Mucosa of descending colon (tissue), 3 donors: ENCODE data around the gene ZNF436. TPM values are rescaled to one million over a fixed set of nuclear protein-coding genes. Genes with fewer than 3 reads are reported as not detected.

Experiments
- ATAC-seq: fragments of 200-7000 bp; cut with Tn5 transposase; one replicate; pipeline ENCODE4 v1.9.1; 2020; ENCODE audit warnings: mild to moderate bottlenecking, moderate library complexity
- DNase-seq, 3 donors: peaks; one replicate each; pipeline ENCODE4 v3.0.0-alpha.2; 2020
- H3K36me3 ChIP-seq: fragments of 200-600 bp; one replicate; pipeline ENCODE4 v1.8.0; 2021; ENCODE audit warnings: low read depth, mild to moderate bottlenecking
- H3K4me1 ChIP-seq: fragments of 200-600 bp; one replicate; pipeline ENCODE4 v1.8.0; 2021; ENCODE audit warnings: low read depth, mild to moderate bottlenecking
- H3K4me3 ChIP-seq: fragments of 200-600 bp; one replicate; pipeline ENCODE4 v1.8.0; 2021; ENCODE audit warnings: mild to moderate bottlenecking
- H3K9me3 ChIP-seq: fragments of 200-600 bp; one replicate; pipeline ENCODE4 v1.8.0; 2021; ENCODE audit warnings: mild to moderate bottlenecking
- intact Hi-C, 2 donors: fragments of 100-400 bp; cut with DNase I in 1 of 2; cut with micrococcal nuclease in 1 of 2; formaldehyde crosslinking; loops; one replicate each; pipeline versions ENCODE4 v1.11.0 to v1.11.1; 2022; cut with DNase I, micrococcal nuclease
- total RNA-seq, 3 donors: library from RNA; stranded (reverse); fragmentation: NEBNext Ultra II Directional in 2 of 3; extraction: Animal tissue kit (Norgen Biotek cat#: 25700) in 2 of 3; gene quantifications; one replicate each; pipeline versions ENCODE4 v1.2.1 to v1.2.4, GENCODE V29; 2021 to 2023
- TF ChIP-seq, protein P1 (sequence below): fragments of 200-600 bp; IDR thresholded peaks from one replicate; pipeline ENCODE4 v1.8.0; 2022; ENCODE audit warnings: antibody characterized with exemption, mild to moderate bottlenecking
- donor health status: DM: no; HTN: no; CAD: no; lungs with moderate emphysema.
- donor health status: DM: no; HTN: no; CAD: no.
- donor health status: DM: no; HTN: yes; CAD: no.

ZNF436 gene
- total RNA-seq, 3 donors from 2014 or later, result 10.1 to 15.2 (median 11.4) TPM

- DNase-seq (no peak), ATAC-seq (no peak)
- intact Hi-C loops, result no loop called here
- TF ChIP-seq, protein P1, sequence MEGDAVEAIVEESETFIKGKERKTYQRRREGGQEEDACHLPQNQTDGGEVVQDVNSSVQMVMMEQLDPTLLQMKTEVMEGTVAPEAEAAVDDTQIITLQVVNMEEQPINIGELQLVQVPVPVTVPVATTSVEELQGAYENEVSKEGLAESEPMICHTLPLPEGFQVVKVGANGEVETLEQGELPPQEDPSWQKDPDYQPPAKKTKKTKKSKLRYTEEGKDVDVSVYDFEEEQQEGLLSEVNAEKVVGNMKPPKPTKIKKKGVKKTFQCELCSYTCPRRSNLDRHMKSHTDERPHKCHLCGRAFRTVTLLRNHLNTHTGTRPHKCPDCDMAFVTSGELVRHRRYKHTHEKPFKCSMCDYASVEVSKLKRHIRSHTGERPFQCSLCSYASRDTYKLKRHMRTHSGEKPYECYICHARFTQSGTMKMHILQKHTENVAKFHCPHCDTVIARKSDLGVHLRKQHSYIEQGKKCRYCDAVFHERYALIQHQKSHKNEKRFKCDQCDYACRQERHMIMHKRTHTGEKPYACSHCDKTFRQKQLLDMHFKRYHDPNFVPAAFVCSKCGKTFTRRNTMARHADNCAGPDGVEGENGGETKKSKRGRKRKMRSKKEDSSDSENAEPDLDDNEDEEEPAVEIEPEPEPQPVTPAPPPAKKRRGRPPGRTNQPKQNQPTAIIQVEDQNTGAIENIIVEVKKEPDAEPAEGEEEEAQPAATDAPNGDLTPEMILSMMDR, result no peak
- Histone ChIP-seq H3K4me3 (no peak overlapping the region), H3K9me3 (peaks cover 43% of the 10 kb centered on the region), H3K4me1 (no peaks in the 10 kb centered on the region), H3K36me3 (peaks cover 15% of the 10 kb centered on the region)
Observed at GRCh38 chr1:23358310-23358875, 11.2 kb downstream of the ZNF436 start.

DNA sequence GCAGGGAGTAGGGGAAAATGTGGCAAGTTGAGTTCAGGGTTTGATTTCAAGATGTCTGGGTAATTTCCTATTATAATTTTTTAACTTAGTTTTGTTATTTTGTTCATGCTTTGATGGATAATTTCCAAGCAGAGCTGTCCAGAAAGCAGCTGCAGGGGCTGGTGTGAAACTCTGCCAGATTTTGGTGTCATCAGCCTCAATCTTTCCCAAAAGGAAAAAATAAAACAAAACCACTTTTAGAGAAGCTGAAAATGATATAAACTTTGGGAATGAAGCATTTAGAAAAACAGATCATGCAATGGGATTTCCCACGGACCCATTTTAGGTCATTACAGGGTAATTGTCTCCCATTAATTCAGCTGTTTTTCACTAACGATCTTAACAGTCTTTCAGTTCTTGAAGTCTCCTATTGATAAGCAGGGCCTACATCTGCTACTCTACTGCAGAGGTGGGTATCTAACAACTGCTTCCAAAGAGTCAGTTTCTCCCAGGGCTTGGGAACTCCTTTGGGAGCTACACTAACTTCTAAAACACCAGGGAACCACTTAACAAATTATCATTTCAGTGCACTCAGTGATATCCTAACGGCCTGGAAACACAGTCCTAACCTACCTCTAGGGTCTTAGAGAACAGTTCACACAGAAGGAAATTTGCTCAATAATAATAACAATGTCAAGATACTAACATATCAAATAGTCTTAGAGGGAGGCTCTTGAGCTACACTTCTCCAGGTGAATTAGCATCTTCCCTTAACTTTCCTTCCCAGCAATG is 12.3 kb downstream of the ZNF436 start:
- intact Hi-C loops, result no loop called here
- ATAC-seq (no peak), DNase-seq (no peak)
- TF ChIP-seq, protein P1, result no peak
- H3K9me3 ChIP-seq, result peaks cover 33% of the 10 kb centered on the region
- H3K4me1 ChIP-seq, result no peaks in the 10 kb centered on the region
- H3K4me3 ChIP-seq, result no peak overlapping the region
- peaks cover 6% of the 10 kb centered on the region for H3K36me3 ChIP-seq

DNA sequence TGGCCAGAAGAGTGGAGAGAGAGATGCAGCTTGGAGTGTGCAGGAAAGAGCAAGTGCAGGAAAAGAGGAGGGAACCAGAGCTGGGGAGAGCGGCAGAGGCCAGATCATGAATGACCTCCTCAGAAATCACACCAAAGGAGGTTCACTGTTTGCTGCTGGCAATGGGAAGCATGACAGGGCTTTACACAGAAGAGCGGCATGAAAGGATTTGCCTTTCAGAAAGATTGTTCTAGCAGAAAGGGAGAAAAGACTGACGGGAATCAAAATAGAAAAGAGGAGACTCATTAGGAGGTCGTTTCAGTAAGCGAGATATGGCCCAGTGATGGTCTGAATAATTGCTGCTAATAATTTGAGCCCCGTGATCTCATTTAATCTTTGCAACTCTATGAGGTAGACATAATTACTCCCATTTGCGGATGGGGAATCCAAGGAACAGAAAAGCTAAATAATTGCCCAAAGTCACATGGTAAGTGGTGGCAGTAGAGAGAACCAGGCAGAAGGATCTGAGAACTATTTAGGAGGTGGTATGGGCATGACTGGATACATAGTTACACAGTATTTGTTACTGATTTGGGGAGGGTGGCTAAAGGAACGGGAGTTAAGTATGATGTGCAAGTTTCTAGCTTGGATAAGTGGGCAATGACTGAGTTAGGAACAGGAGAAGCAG is 13.0 kb downstream of the ZNF436 start:
- DNase-seq (no peak), ATAC-seq (no peak)
- H3K4me1 ChIP-seq, result no peaks in the 10 kb centered on the region
- intact Hi-C loops, result no loop called here
- no peak overlapping the region for H3K4me3 ChIP-seq
- TF ChIP-seq, protein P1, result no peak
- peaks cover 25% of the 10 kb centered on the region for H3K9me3 ChIP-seq
- no peaks in the 10 kb centered on the region for H3K36me3 ChIP-seq

DNA sequence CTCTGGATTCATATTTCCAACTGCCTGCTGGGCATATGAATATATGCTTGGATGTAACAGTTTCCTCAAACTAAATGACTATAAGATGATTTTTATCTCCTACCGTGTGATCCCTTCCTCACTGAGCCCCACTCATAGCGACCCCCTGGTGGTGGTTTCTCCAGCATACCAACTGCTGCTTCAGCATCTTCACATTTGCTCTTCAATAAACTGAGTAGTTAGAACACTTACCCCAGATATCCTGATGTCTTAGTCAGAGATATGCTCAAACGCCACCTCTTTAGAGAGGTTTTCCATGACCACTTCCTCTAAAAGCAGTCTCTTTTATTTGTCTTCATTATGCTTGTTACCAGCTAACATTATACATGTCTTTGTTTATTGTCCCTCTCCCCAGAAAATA is 15.4 kb downstream of the ZNF436 start:
- TF ChIP-seq, protein P1, result no peak

DNA sequence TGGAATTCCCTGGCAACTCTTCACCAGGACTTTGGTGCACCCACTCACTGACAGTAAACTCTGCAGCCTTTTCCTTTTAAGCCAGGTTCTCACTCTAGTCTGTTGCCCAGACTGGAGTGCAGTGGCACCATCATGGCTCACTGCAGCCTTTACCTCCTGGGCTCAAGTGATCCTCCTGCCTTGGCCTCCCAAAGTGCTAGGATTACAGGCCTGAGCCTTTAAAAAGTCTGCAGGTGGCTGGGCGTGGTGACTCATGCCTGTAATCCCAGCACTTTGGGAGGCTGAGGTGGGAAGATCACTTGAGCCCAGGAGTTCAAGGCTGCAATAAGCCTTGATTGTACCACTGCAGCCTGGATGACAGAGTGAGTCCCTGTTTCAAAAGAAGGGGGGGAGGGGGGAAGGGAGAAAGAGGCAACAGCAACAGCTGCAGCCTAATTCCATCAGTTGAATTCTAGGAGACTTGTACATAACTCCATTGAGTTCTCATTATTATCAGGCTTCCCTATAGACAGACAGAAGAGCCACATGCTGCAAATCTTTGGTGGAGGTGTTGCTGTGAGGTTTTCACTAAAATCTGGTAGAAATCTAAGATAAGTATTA is 17.4 kb downstream of the ZNF436 start:
- no peak for ATAC-seq
- intact Hi-C loops, result no loop called here
- H3K4me3 ChIP-seq, result no peak overlapping the region
- TF ChIP-seq, protein P1, result no peak
- H3K4me1 ChIP-seq, result no peaks in the 10 kb centered on the region
- no peaks in the 10 kb centered on the region for H3K36me3 ChIP-seq
- no peaks in the 10 kb centered on the region for H3K9me3 ChIP-seq
- DNase-seq, result no peak

More for the DNA sequence above, 15.4 kb downstream of the ZNF436 start:
- Histone ChIP-seq H3K4me1 (no peaks in the 10 kb centered on the region), H3K9me3 (peaks cover 3% of the 10 kb centered on the region), H3K36me3 (no peaks in the 10 kb centered on the region), H3K4me3 (no peak overlapping the region)
- no peak for ATAC-seq
- no peak for DNase-seq
- intact Hi-C loops, result no loop called here
